Smooth muscle cell (in vitro differentiated cells): ENCODE measurements around the gene KCNJ1. TPM values are rescaled to one million over a fixed set of nuclear protein-coding genes. Genes with fewer than 3 reads are reported as not detected.

Source experiments
- DNase-seq: peaks from one replicate; lab custom pipeline; 2025; ENCODE audit not compliant: unreplicated experiment; lab: John Stamatoyannopoulos, UW
- H2AFZ ChIP-seq: fragments of 200-600 bp; sonication (generic); 2 replicates; pipeline ENCODE4 v1.6.0; 2016; ENCODE audit warnings: antibody characterized with exemption, low read depth, mild to moderate bottlenecking
- H3F3A ChIP-seq: fragments of 200-600 bp; sonication (generic); 2 replicates; pipeline ENCODE4 v1.6.0; 2017; ENCODE audit warnings: antibody characterized with exemption, low read depth
- H3K27ac ChIP-seq: fragments of 200-600 bp; sonication (generic); 2 replicates; pipeline ENCODE4 v1.5.1; 2016; ENCODE audit warnings: low read depth, mild to moderate bottlenecking
- H3K27me3 ChIP-seq: fragments of 200-600 bp; sonication (generic); 2 replicates; pipeline ENCODE4 v1.6.1; 2016; ENCODE audit warnings: low read depth, mild to moderate bottlenecking
- H3K36me3 ChIP-seq: fragments of 200-600 bp; sonication (generic); 2 replicates; pipeline ENCODE4 v1.5.1; 2016; ENCODE audit warnings: low read depth
- H3K4me1 ChIP-seq: fragments of 200-600 bp; sonication (generic); 2 replicates; pipeline ENCODE4 v1.5.1; 2016; ENCODE audit warnings: low read depth
- H3K4me2 ChIP-seq: fragments of 200-600 bp; sonication (generic); 2 replicates; pipeline ENCODE4 v1.6.0; 2016; ENCODE audit warnings: mild to moderate bottlenecking
- H3K4me3 ChIP-seq: fragments of 200-600 bp; sonication (generic); 2 replicates; pipeline ENCODE4 v1.5.1; 2016; ENCODE audit warnings: mild to moderate bottlenecking
- H3K79me2 ChIP-seq: fragments of 200-600 bp; sonication (generic); 2 replicates; pipeline ENCODE4 v1.6.0; 2016; ENCODE audit warnings: low read depth, mild to moderate bottlenecking
- H3K9ac ChIP-seq: fragments of 200-600 bp; sonication (generic); 2 replicates; pipeline ENCODE4 v1.6.0; 2016; ENCODE audit warnings: low read depth
- H3K9me3 ChIP-seq: fragments of 200-600 bp; sonication (generic); replicated peaks from 2 replicates; pipeline ENCODE4 v1.5.1; 2016; ENCODE audit warnings: low read depth
- H4K20me1 ChIP-seq: fragments of 200-600 bp; sonication (generic); 2 replicates; pipeline ENCODE4 v1.6.0; 2016; ENCODE audit warnings: low read depth
- whole genome bisulfite sequencing: methylation state at CpG from one replicate; pipeline ENCODE4 v1.1.7; 2016; ENCODE audit warnings: low lambda C conversion rate; 5-methylcytosine and 5-hydroxymethylcytosine counted together
- polyA plus RNA-seq: library from polyadenylated mRNA; unstranded; fragments of >200 nt; fragmentation: Nextera tagmentation; extraction: Ambion mirVana; gene quantifications from 2 replicates; pipeline ENCODE4 v1.2.1, GENCODE V29; 2016
- total RNA-seq: library from RNA; depleted of rRNA; stranded (reverse); fragments of >200 nt; gene quantifications from 2 replicates; pipeline ENCODE4 v1.2.3, GENCODE V29; 2014
- TF ChIP-seq, protein P1 (sequence below): fragments of 200-600 bp; sonication (generic); IDR thresholded peaks from 2 replicates; pipeline ENCODE4 v1.5.1; 2017; ENCODE audit warnings: borderline replicate concordance, mild to moderate bottlenecking, antibody characterized with exemption; ENCODE audit not compliant: insufficient read depth, poor library complexity, severe bottlenecking

KCNJ1 gene
- total and polyA plus RNA-seq, 2 experiments from 2014 or later = 0.99 TPM; not detected in 1

GRCh38 chr11:128862908-128863660, 4.0 kb downstream of the KCNJ1 start:
- Histone ChIP-seq H2AFZ (no peak overlapping the region), H3K36me3 (no peaks in the 10 kb centered on the region), H3K27me3 (no peaks in the 10 kb centered on the region), H3K4me1 (no peaks in the 10 kb centered on the region), H3K4me2 (peak overlapping the region; percentile 66), H3K27ac (peak overlapping the region; percentile 51), H3K9ac (no peak overlapping the region), H3K9me3 (no peaks in the 10 kb centered on the region), H3K79me2 (no peaks in the 10 kb centered on the region), H3F3A (peaks cover 12% of the 10 kb centered on the region), H3K4me3 (no peak overlapping the region), H4K20me1 (no peaks in the 10 kb centered on the region)
- WGBS = 52% methylated on average over 4 of the region's 4 CpGs
- no peak for DNase-seq
- TF ChIP-seq, protein P1, sequence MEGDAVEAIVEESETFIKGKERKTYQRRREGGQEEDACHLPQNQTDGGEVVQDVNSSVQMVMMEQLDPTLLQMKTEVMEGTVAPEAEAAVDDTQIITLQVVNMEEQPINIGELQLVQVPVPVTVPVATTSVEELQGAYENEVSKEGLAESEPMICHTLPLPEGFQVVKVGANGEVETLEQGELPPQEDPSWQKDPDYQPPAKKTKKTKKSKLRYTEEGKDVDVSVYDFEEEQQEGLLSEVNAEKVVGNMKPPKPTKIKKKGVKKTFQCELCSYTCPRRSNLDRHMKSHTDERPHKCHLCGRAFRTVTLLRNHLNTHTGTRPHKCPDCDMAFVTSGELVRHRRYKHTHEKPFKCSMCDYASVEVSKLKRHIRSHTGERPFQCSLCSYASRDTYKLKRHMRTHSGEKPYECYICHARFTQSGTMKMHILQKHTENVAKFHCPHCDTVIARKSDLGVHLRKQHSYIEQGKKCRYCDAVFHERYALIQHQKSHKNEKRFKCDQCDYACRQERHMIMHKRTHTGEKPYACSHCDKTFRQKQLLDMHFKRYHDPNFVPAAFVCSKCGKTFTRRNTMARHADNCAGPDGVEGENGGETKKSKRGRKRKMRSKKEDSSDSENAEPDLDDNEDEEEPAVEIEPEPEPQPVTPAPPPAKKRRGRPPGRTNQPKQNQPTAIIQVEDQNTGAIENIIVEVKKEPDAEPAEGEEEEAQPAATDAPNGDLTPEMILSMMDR = no peak

DNA sequence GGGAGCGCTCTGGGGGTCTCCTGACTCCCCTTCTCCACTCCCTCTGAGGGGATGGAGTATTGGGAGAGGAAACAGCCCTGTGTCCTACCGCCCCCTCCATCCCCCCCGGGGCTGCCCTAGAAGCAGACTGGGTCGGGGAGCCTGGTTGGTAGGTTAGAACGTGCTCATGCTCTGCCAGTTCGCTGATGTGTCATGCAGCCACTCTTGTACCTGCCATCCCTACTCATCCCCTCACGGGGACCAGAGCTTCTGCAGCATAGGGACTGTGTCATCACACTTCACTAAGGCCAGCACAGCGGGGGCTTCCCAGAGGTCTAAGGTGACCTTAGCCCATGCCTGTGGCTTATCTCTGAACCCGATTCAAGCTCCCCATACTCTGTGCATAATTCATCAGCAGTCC, 4.7 kb downstream of the KCNJ1 start:
- Histone ChIP-seq H3K4me1 (no peaks in the 10 kb centered on the region), H2AFZ (no peak overlapping the region), H3K79me2 (no peaks in the 10 kb centered on the region), H3K4me3 (no peak overlapping the region), H4K20me1 (no peaks in the 10 kb centered on the region), H3K27ac (no peak overlapping the region), H3K27me3 (no peaks in the 10 kb centered on the region), H3K9ac (no peak overlapping the region), H3K9me3 (no peaks in the 10 kb centered on the region), H3K4me2 (no peak overlapping the region), H3K36me3 (no peaks in the 10 kb centered on the region), H3F3A (peaks cover 12% of the 10 kb centered on the region)
- 89% methylated on average over 9 of the region's 9 CpGs for WGBS
- no peak for DNase-seq
- TF ChIP-seq, protein P1 = no peak

GRCh38 chr11:128860571-128861361, 6.3 kb downstream of the KCNJ1 start:
- DNase-seq = no peak
- Histone ChIP-seq H3F3A (peaks cover 12% of the 10 kb centered on the region), H3K36me3 (no peaks in the 10 kb centered on the region), H3K4me3 (no peak overlapping the region), H3K27me3 (no peaks in the 10 kb centered on the region), H3K4me1 (no peaks in the 10 kb centered on the region), H3K27ac (no peak overlapping the region), H3K9ac (no peak overlapping the region), H4K20me1 (no peaks in the 10 kb centered on the region), H3K79me2 (no peaks in the 10 kb centered on the region), H3K4me2 (no peak overlapping the region), H3K9me3 (no peaks in the 10 kb centered on the region), H2AFZ (no peak overlapping the region)
- TF ChIP-seq, protein P1 = no peak
- 84% methylated on average over 16 of the region's 16 CpGs for WGBS
